ENCODE results near the gene FGR.

The FGR gene

DNA sequence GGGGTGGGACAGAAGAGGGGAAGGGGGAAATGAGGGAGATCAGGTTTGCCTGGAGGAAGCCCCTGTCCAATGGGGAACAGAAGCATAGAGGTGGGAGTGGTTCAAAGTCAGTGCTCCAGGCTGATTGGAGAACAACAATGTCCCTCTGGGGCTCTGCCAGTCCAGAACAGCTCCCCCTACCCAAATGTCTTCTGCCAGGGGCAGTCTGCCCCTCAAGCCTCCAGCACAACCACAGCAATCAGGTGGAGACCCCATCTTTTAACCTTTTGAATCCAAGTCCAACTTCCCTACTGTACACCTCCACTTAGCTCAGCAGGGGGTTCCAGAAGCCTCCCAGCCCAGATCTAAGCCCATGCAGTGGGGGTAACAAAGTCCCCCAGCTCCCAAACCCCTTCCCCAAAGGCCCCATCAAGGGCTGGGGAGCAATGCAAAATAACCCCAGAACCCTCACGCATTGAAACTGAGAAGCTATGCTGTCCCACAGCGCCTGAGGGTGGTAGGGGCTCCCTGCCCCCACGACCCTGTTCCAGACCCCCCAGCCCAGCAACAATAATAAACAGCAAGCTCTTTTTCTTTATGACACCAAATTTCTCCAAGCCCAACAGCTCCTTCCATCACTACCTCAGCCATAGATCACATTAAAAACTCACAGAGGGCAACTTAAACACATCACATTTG, 34.3 kb downstream of the FGR start:
- no peak for DNase-seq

DNA sequence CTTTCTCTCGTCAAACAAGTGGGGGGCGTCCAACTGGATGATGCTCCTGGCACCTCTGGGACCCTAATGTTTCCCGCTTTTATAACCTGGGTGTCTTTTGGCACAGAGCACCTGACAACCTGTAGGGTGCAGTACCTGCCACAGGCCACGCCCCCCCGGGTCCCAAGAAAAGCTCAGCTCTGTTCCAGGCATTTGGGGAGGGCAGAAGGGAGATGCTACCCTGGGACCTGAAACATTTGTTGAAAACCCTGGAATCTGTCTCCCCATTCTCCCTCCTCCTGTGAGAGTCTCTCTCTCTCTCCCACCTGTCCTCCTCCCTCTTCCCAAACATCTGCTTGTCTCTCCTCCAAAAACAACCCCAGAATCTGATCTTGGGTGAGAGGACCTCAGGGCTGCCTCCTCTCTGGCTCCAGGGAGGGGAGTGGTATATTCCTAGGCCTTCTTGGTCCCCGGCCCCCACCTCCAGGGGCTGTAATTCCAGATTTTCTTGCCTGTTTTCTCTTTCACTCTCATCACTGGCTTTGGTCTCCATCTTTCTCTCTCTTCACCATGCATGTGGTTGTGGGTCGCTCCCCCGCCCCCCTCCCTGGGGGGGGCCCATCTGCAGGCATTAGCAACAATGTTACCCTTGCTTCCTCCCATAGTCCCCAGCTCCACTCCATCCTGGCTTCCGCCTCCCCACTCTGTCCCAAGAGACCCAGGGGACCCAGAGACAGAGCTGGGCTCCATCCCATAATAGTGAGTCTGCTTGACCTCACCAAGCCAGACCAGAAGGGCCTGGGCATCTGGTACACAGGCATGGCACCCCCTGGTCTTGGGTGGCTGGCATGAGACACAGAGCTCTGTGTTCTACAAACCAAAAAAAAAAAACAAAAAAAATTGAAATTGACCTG, 35.1 kb downstream of the FGR start:
- no peak for DNase-seq

GRCh38 chr1:27598902-27599528, 36.0 kb downstream of the FGR start:
- no peak for DNase-seq

DNA sequence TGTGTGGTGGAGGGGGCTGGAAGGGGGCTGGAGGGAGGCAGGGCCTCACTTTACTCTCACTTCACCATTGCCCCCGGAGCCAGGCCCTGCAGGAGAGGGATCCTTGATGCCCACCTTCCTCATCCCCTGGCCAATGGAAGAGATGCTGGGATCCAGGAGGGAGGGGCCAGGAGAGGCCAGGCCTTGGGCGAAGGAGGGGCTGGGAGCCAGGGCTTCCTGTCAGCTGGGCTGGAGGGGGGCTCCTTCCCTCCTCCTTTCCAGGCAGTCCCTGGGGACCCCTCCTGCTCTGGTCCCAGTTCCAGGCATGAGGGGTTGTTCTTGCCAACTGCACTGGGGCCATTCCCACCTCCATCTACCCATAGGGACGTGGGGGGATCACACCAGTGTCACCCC, 36.7 kb downstream of the FGR start:
- no peak for DNase-seq

DNA sequence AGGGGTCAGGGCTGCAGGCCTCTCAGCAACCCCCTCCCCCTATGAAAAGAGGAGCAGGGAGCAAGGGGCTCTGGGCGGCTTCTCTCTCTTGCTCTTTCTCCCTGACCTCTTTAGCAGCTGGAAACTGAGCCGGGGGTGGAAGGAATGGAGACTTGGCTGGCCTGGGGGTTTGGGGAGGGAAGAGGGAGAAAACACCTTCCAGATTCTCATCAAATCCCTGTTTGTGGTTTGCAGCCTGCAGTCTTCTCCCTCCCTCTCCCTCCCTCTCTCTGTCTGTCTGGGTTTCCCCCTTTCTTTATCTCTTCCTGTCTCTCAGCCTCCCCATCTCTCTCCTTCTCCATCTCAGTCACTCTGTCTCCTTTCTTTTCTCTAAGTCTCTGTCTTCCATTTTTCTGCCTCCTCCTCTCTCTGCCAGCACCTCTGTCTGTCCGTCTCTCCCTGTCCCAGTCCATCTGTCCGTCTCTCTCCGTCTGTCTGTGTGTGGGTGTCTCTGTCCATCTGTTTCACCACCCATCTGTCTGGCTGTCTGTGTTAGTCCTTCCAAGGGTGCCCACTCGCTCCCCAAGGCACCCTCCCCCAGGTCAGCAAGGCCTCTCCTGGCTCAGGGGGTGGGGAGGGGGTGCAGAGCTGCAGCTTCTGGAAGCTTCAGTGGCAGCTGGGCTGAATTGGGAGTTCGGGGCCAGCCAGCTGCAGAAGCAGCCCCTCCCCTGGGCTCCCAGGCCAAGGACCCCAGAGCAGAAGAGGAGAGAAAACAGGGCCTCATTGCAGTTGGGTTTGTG, 37.3 kb downstream of the FGR start:
- no peak for DNase-seq

- DNase-seq: no peak
Observed at GRCh38 chr1:27596986-27597385, 38.0 kb downstream of the FGR start.

DNA sequence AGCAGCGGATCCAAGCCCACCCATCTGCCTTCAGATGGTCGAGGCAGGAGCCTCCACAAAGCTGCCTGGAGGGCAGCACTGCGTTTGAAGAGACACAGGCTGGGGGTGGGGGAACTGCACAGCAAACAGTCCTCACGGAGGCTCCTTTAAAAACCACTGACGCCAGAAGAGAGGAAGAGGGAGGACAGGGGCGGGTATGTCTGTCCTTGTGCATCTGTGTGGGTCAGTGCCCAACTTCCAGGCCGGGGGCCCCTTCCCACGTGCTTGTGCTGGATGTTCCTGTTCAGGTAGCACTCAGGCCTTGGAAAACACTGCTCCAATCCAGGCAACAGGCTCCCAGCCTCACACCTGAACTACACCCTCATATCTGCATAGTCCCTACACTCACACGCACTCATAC, 38.7 kb downstream of the FGR start:
- DNase-seq: no peak

- no peak for DNase-seq
Observed at GRCh38 chr1:27595597-27595996, 39.4 kb downstream of the FGR start.

- no peak for DNase-seq
Observed at GRCh38 chr1:27594564-27595510, 40.1 kb downstream of the FGR start.

GRCh38 chr1:27593678-27594563, 41.1 kb downstream of the FGR start:
- no peak for DNase-seq

- DNase-seq: no peak
Observed at GRCh38 chr1:27592931-27593677, 41.9 kb downstream of the FGR start.

DNA sequence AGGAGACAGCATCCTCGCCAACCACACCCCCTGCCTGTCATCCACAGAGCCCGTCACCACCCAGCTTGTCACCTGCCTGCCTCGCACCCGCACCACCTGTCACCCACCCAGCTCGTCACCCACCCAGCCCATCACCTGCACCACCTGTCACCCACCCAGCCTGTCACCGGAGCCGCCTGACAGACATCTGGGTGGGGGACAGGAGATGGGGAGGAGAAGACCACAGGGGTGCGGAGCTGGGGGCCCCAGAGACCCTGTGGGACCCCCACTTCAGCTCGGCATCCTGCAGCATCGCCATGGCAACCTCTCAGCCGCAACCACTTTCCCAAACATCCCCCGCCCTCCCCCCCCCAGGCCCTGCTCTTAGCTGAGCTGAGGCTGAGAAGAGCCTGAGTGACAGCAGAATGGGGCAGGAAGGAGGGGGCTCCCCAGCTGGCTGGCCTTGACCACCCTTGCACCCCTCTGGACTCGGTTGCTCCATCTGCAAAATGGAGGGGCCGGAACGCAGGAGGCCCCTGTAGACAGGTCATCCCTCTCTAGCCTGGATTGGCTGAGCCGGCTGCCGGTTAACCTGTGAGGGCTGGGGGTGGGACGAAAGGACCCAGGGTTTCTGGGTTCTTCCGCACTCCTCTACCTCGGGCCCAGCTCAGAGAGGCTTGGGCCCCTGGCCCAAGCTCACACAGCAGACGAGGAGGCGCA, 42.6 kb downstream of the FGR start:
- no peak for DNase-seq

- DNase-seq: no peak
Observed at GRCh38 chr1:27591622-27592021, 43.4 kb downstream of the FGR start.

GRCh38 chr1:27590917-27591508, 44.0 kb downstream of the FGR start:
- no peak for DNase-seq

GRCh38 chr1:27589841-27590426, 45.1 kb downstream of the FGR start:
- DNase-seq: no peak

DNA sequence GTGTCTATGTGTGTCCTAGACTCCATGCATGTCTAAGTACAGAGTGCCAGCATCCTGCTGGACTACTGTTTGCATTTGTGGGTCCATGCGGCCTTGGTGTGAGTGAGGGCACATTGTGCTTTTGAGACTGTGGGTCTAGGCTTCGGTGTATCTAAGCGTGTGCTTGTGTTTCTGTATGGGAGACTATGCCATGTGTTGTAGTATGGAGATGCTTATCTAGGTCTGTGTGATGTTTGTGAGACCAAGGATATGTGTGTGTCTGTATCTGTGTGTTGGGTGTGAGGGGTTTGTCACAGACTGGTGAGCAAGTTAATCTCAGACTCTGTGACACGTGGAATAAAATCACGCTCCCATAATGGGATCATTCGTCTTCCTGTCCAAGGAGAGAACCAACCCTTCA, 45.5 kb downstream of the FGR start:
- DNase-seq: no peak

DNA sequence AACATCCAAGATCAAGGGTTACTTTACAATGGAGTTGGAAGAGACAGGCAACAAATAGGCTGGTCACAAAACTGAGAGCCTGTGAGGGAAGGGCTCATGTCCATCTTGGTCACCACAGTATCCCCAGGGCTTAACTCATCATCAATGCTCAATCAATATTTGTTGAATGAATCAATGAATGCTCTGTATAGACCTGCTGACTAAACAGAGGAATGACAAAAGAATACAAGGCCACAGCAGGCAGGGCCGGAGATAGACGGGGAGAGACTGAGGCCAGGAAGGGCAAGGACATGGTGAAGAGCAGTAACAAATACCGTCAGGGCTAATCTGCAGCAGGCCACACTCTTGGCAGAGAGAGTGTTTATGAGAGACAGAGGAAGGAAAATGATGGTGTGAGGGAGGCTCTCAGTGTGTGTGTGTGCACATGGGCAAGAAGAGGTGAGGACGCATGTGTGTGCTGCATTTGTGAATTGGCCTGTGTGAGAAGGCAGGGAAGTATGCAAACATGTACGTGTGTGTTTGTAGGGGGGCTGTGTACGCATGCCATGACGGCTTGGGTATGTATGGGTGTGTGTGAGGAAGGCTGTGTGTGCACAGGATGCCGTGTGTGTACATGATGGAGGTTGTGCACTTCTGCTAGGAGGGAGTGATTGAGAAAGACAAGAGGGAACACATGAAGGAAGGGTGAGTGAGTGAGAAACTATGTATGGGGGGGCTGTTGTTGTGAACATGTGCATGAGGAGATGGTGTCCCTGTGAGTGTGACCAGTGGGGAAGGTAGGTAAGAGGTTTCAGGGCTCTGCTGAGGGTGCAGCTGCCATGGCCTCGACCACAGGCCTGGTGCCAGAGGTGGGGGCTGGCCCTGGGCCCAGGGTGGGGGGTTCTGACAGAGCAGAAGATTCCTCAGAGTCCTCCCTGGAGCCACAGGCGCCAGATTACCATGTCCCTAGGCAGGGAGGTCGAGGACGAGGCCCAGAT, 46.4 kb downstream of the FGR start:
- no peak for DNase-seq
